Ishikawa (cell line): Measurements from ENCODE around the gene HMG20A.

ENCODE experiments used
- CEBPB ChIP-seq: IDR thresholded peaks from 2 replicates; pipeline ENCODE4 v1.6.1; 2012
- CREB1 ChIP-seq: IDR thresholded peaks from 2 replicates; pipeline ENCODE4 v1.6.1; 2012; ENCODE audit warnings: low read depth
- EP300 ChIP-seq: IDR thresholded peaks from 2 replicates; pipeline ENCODE4 v1.6.1; 2012; ENCODE audit warnings: borderline replicate concordance
- FOXM1 ChIP-seq: IDR thresholded peaks from 2 replicates; pipeline ENCODE4 v1.6.1; 2012; ENCODE audit warnings: low read depth, borderline replicate concordance
- MAX ChIP-seq: IDR thresholded peaks from 2 replicates; pipeline ENCODE4 v1.6.1; 2012
- NFIC ChIP-seq: IDR thresholded peaks from 2 replicates; pipeline ENCODE4 v1.6.1; 2012
- TCF12 ChIP-seq: IDR thresholded peaks from 2 replicates; pipeline ENCODE4 v1.6.1; 2012; ENCODE audit warnings: low read depth
- TEAD4 ChIP-seq: IDR thresholded peaks from 2 replicates; pipeline ENCODE4 v1.6.1; 2012
- YY1 ChIP-seq: IDR thresholded peaks from 2 replicates; pipeline ENCODE4 v1.6.1; 2012; ENCODE audit warnings: low read depth
- ZBTB7A ChIP-seq: IDR thresholded peaks from 2 replicates; pipeline ENCODE4 v1.6.1; 2012; ENCODE audit warnings: low read depth
- TF ChIP-seq, protein P1 (sequence below): IDR thresholded peaks from 2 replicates; pipeline ENCODE4 v1.6.1; 2012; ENCODE audit warnings: low read depth, mild to moderate bottlenecking

DNA sequence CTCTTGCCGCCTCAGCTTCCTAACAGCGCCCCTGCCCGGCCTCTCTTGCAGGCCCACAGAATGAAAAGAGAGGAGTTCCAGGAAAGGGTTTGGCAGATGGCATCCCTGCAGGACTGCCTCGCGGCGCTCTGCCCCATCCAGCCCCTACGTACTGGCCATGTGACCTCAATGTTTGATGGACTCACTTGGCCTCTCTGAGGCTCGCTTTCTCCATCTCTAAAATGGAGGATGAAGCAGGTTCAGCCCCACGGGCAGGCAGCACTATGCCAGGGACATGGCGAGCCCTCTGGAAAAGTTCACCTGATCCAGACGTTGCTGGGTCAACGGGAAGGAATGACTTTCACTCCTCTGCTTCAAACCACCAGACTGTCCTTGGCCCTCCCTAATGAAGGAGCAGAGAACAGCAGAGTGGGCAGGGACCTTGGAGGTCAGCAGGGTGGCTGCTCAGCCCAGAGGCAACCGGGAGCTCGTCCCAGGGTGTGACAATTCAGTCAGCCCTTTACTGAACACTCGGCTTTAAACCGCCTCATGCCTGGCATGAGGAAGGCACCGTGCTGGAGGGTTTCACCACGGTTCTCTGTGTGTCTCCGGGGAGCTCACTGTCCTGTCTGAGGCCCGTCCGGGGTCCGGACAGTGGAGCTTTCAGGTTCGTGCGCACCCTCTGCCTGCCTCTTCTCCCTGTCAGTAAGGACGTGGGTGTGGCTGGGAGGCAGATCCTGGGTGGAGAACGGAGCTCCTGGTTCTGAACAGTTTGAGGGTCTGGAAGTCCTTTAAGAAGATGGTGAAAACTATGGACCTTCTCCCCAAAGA lies 110.7 kb downstream of the HMG20A start:
- TF ChIP-seq TEAD4 (no peak), ZBTB7A (no peak), TCF12 (no peak), NFIC (no peak), EP300 (no peak), YY1 (no peak), CREB1 (no peak), MAX (no peak), FOXM1 (no peak), CEBPB (no peak)
- TF ChIP-seq, protein P1, sequence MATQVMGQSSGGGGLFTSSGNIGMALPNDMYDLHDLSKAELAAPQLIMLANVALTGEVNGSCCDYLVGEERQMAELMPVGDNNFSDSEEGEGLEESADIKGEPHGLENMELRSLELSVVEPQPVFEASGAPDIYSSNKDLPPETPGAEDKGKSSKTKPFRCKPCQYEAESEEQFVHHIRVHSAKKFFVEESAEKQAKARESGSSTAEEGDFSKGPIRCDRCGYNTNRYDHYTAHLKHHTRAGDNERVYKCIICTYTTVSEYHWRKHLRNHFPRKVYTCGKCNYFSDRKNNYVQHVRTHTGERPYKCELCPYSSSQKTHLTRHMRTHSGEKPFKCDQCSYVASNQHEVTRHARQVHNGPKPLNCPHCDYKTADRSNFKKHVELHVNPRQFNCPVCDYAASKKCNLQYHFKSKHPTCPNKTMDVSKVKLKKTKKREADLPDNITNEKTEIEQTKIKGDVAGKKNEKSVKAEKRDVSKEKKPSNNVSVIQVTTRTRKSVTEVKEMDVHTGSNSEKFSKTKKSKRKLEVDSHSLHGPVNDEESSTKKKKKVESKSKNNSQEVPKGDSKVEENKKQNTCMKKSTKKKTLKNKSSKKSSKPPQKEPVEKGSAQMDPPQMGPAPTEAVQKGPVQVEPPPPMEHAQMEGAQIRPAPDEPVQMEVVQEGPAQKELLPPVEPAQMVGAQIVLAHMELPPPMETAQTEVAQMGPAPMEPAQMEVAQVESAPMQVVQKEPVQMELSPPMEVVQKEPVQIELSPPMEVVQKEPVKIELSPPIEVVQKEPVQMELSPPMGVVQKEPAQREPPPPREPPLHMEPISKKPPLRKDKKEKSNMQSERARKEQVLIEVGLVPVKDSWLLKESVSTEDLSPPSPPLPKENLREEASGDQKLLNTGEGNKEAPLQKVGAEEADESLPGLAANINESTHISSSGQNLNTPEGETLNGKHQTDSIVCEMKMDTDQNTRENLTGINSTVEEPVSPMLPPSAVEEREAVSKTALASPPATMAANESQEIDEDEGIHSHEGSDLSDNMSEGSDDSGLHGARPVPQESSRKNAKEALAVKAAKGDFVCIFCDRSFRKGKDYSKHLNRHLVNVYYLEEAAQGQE = no peak
